ENCODE results near the gene FBXO21.

DNA sequence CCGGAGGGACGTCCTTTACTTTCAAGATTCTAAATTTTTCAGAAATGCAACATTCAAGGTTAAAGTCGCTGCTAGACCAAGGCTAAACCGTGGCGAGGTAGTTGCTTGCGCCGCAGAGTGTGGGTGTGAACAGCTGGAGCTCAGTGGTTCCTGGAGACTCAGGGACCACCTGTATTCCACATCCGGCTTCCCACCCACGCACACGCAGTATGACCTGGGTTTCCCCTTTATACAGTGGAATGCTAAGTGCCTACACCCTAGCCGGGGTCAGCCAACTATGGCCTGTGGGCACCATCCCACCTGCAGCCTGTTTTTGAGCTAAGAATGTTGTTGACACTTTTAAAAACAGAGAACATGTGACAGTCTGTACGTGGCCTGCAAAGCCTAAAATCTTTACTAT, 48.2 kb downstream of the FBXO21 start:
- TF ChIP-seq, protein P1, sequence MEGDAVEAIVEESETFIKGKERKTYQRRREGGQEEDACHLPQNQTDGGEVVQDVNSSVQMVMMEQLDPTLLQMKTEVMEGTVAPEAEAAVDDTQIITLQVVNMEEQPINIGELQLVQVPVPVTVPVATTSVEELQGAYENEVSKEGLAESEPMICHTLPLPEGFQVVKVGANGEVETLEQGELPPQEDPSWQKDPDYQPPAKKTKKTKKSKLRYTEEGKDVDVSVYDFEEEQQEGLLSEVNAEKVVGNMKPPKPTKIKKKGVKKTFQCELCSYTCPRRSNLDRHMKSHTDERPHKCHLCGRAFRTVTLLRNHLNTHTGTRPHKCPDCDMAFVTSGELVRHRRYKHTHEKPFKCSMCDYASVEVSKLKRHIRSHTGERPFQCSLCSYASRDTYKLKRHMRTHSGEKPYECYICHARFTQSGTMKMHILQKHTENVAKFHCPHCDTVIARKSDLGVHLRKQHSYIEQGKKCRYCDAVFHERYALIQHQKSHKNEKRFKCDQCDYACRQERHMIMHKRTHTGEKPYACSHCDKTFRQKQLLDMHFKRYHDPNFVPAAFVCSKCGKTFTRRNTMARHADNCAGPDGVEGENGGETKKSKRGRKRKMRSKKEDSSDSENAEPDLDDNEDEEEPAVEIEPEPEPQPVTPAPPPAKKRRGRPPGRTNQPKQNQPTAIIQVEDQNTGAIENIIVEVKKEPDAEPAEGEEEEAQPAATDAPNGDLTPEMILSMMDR (IDR thresholded peaks at IDR 0.05), result no peak
- no peak for TF ChIP-seq EZH2 (IDR thresholded peaks at IDR 0.05; ENCODE audit: borderline replicate concordance, insufficient read depth, low read depth, low read length, poor library complexity, severe bottlenecking)
